Renal cortex interstitium (tissue), 11 donors: ENCODE data around the gene SMARCD3. TPM values are rescaled to one million over a fixed set of nuclear protein-coding genes. Genes with fewer than 3 reads are reported as not detected.
A peak's percentile ranks its signal among the peaks of the same experiment; 100 is the strongest.

Experiments
- DNase-seq, 11 donors: peaks; one replicate each; pipeline ENCODE4 v3.0.0-alpha.2; 2013; ENCODE audit warnings: low read depth in 9 of 11, low spot score in 4 of 11; ENCODE audit errors: extremely low read depth in 1 of 11
- polyA plus RNA-seq, 3 donors: library from polyadenylated mRNA; unstranded; fragments of 120-200 nt; gene quantifications; one replicate each; pipeline ENCODE4 v1.2.1, GENCODE V29; 2013; ENCODE audit not compliant: insufficient read length in 3 of 3

The SMARCD3 gene
- polyA plus RNA-seq, 3 donors = 64.4 to 81.5 (median 72.8) TPM

DNA sequence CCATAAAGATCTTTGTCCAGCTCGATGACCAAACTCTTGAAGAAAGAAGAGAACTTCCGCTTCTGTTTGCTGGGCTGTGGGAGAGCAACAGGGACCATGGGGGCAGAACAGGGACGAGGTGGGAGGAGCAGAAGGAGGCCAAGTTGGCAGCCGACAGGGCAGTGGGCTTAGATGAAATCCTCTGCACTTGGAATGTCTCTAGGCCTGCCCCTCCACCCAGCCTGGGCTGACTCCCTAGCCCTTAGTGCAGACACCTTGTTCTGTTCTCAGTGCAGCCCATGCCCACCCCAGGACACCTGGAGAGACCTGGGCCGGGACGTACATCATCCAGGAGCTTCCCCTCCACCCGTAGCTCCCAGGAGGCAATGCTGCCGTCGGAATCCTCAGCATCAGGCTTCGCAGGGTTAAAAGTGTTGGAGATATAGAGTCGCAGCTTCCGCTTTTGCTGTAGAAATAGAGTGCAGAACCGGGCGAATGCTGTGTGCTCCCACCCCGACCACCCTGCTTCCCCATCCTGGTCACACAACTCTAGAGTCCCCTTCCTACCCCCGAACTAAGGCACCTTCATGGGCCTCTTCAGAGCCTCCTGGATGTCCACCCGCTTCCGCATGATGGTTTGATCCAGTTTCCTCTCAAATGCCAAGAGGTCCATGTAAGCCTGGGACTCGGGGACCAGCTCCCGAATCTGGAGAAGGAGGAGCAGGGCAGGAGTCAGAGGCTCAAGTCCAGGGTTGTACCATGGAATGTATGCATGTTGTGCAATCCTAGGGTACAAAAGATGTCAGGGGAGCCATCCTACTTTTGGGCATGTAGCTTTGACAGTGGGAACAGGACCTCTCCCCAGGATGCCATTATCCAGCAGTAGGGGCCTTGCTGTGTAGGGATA is 6.1 kb downstream of the SMARCD3 start:
- DNase-seq = no peak

DNA sequence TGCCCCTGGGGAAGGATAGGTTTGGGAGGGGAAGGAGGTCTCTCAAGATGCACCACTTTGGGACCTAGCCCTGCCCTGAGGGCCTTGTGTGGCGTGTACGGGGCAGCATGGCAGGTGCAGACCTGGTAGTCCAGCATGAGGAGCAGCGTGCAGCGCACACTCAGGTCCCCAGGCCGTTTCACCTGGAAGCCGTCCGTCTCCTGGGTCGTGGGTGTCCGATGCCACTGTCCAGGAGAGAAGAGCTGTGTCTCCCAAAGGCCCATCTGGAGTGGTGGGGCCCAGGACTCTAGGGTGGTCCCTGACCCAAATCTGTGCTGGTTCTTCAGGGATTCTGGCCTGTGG is 6.8 kb downstream of the SMARCD3 start:
- no peak for DNase-seq

DNA sequence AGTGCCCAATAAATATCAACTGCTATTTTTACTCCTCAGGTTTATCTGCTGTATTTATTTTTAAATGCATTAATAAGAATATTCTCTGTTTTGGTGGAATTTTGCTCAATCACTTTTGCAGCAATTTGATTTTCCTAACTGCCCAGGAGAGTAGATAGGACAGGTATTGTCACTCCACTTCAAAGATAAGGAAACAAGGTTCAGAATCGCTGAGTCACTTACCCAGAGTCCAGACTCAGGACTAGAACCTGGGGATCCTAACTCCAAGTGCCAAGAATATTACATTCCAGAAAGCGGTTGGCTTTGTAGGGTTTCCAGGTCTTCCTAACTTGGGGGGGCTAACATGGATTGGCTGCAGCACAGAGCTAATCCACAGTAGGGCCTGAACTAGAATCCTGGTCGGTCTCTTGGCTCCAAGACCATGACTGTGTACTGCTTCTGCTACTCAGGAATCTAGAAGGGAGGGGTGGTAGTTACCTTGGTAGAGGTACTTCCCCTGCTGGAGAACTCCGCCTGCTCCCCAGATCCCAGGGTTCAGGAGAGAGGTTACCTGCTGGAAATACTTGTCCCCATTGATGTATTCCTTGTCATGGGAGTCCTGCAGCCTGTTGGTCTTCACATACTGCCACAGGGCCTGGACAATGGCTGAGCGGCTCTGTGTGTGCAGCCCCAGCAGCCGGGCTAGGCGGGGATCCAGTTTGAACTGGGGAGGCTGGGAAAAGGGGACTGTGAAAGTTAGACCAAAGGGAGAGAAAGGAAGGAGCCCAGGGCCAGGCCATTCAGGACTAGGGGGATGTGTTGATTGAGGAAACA is 7.3 kb downstream of the SMARCD3 start:
- DNase-seq = no peak

- DNase-seq = no peak
These were observed 8.0 kb downstream of the SMARCD3 start for GRCh38 chr7:151240536-151240935.

- no peak for DNase-seq
These were observed 8.5 kb downstream of the SMARCD3 start for GRCh38 chr7:151239837-151240459.

- no peak for DNase-seq
These were observed 9.3 kb downstream of the SMARCD3 start for GRCh38 chr7:151238924-151239836.

- DNase-seq = no peak
These were observed 10.2 kb downstream of the SMARCD3 start for GRCh38 chr7:151238190-151238810.

GRCh38 chr7:151237244-151238189 is 11.0 kb downstream of the SMARCD3 start:
- DNase-seq = no peak

GRCh38 chr7:151236406-151236805 is 12.1 kb downstream of the SMARCD3 start:
- no peak for DNase-seq

- no peak for DNase-seq
These were observed 13.3 kb downstream of the SMARCD3 start for GRCh38 chr7:151235091-151235787.

GRCh38 chr7:151233804-151234203 is 14.7 kb downstream of the SMARCD3 start:
- DNase-seq = no peak

DNA sequence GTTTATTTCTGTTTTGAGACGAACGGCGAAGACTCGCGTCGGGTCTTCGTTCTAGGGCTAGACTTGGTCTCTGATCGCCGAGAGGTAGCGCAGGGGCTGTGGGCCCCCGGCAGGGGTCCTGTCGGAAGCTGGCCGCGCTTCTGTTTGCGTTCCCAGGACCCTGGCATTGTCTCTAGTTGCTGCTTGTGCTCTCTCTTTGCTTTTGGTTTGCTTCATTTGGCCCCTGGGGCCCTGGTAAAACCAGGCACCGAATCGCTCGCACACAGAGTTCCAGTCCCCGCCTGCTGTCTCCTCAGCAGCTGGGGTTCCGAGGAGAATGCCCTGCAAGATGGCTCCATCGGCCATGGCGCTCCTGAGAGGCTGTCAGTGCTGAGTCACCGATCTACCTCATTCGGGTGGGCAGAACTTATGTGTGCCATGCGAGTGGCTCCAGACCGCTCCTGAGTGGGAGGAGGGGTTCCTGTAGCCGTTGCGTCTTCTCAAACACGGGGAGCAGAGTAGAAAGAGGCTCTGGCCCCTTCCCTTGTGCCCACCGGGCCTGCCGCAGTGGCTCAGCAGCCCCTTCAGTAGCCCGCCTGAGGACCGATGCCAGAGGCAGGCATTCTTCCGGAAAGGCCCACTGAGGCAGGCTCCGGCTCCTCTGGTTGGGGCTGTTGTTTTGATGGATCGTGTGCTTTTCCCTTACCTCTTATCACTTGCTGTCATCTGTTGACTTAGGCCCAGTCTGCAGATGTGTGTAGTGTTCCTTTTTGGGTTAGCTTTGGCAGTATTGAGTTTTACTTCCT is 15.4 kb downstream of the SMARCD3 start:
- DNase-seq = no peak

- DNase-seq = peak in 7 of 11 donors; percentile 77 to 86 (median 79)
These were observed 16.2 kb downstream of the SMARCD3 start, which contains the start of gene CHPF2 for GRCh38 chr7:151232091-151232916. Gene CHPF2 (plus strand): TSS chr7:151232483. CDS start chr7:151234012, 1,529 bp downstream.

DNA sequence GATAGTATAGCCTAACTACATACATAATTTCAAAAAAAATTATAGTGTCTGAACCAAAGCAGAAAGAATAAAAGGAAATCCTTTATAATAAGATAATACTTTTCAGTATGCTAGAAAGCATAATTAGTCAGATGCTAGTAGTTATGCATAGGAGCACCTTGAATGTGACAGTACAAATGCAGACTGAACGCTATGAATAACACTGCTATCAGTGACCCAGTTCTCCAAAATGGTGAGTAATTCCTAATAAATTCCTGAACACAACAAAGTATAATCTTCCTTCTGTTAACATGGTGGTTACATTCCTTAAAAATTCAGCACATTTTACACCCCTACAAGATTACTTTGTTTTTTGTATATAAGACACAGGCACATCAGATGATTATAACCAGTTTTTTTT is 17.4 kb downstream of the SMARCD3 start:
- no peak for DNase-seq

DNA sequence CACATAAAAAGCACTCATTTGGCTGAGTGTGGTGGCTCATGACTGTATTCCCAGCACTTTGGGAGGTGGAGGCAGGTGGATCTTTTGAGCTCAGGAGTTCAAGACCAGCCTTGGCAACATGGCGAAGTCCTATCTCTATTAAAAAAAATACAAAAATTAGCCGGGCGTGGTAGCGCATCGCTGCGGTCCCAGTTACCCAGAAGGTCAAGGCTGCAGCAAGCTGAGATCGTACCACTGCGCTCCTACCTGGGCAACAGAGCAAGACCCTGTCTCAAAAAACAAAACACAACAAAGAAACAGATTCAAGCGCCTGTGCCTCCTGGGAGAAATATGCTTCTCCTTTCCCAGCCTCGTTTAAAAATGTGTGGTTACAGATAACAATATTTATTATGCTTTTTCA is 19.2 kb downstream of the SMARCD3 start:
- DNase-seq = no peak
